Measurements from ENCODE around the gene CTH.
"Not testable (repeated sequence)": the region's sequence is repeated elsewhere in the genome, so short reads cannot be mapped to it uniquely, and the experiment has no call there.

The CTH gene

DNA sequence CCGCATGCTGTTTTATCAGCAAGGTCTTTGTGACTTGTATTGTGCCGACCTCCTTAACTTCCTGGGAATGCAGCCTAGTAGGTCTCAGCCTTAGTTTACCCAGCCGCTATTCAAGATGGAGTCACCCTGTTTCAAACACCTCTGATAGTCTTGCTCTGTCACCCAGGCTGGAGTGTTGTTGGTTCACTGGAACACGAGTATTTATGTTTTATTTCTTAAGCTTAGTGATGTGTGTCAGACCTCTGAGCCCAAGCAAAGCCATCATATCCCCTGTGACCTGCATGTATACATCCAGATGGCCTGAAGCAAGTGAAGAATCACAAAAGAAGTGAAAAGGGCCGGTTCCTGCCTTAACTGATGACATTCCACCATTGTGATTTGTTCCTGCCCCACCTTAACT lies 43.7 kb upstream of the CTH start:
- H3K27ac ChIP-seq (ENCODE audit: low read length); H3K4me2 ChIP-seq (ENCODE audit: insufficient read depth, low read length); H3K79me2 ChIP-seq (ENCODE audit: insufficient read depth, low read length): not testable (repeated sequence)

DNA sequence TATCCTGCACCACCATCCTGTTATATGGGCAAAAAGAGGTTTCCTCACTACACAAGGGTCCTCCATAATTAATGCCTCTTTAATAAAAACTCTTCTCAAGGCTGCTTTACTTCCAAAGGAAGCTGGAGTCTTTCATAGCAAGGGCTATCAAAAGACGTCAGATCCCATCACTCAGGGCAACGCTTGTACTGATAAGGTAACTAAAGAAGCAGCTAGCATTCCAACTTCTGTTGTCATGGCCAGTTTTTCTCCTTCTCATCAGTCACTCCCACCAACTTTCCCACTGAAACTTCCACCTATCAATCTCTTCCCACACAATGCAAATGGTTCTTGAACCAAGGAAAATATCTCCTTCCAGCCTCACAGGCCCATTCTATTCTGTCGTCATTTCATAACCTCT lies 39.5 kb upstream of the CTH start:
- H3K9me3 ChIP-seq (ENCODE audit: insufficient read depth, low read length, severe bottlenecking); H3K27ac ChIP-seq (ENCODE audit: low read length); H2AFZ ChIP-seq (ENCODE audit: low read depth, low read length); DNase-seq; H3K9ac ChIP-seq (ENCODE audit: low read depth, low read length); H3K4me3 ChIP-seq (ENCODE audit: low read depth in 1 of 2, low read length in 2 of 2); H3K36me3 ChIP-seq (ENCODE audit: insufficient read depth, low read length); ATAC-seq (ENCODE audit: insufficient read depth, low read depth); H3K4me1 ChIP-seq (ENCODE audit: insufficient read depth, low read length); H3K79me2 ChIP-seq (ENCODE audit: insufficient read depth, low read length); H4K20me1 ChIP-seq (ENCODE audit: insufficient read depth, low read length); H3K4me2 ChIP-seq (ENCODE audit: insufficient read depth, low read length); H3K27me3 ChIP-seq (ENCODE audit: insufficient read depth, low read length, poor library complexity): not testable (repeated sequence)

More for the DNA sequence above, 43.7 kb upstream of the CTH start:
- H3K9me3 ChIP-seq (ENCODE audit: insufficient read depth, low read length, severe bottlenecking); ATAC-seq (ENCODE audit: insufficient read depth, low read depth); H2AFZ ChIP-seq (ENCODE audit: low read depth, low read length); H3K27me3 ChIP-seq (ENCODE audit: insufficient read depth, low read length, poor library complexity); H3K36me3 ChIP-seq (ENCODE audit: insufficient read depth, low read length); H3K4me1 ChIP-seq (ENCODE audit: insufficient read depth, low read length); H3K4me3 ChIP-seq (ENCODE audit: low read depth in 1 of 2, low read length in 2 of 2); DNase-seq; H3K9ac ChIP-seq (ENCODE audit: low read depth, low read length); H4K20me1 ChIP-seq (ENCODE audit: insufficient read depth, low read length): not testable (repeated sequence)

DNA sequence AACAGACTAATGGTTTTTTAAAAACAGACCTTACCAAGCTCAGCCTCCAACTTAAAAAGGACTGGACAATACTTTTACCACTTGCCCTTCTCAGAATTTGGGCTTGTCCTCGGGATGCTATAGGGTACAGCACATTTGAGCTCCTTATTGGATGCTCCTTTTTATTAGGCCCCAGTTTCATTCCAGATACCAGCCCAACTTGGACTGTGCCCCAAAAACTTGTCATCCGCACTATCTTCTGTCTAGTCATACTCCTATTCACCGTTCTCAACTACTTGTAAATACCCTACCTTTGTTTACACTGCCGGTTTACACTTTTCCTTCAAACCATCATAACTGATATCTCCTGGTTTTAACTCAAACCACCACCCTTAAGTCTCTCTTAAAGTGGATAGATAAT lies 38.6 kb upstream of the CTH start:
- ATAC-seq (ENCODE audit: insufficient read depth, low read depth): no peak
- Histone ChIP-seq H3K36me3 (ENCODE audit: insufficient read depth, low read length) (no peaks in the 10 kb centered on the region), H2AFZ (ENCODE audit: low read depth, low read length) (no peak overlapping the region), H3K9ac (ENCODE audit: low read depth, low read length) (no peak overlapping the region), H3K4me1 (ENCODE audit: insufficient read depth, low read length) (no peaks in the 10 kb centered on the region), H4K20me1 (ENCODE audit: insufficient read depth, low read length) (no peaks in the 10 kb centered on the region), H3K9me3 (ENCODE audit: insufficient read depth, low read length, severe bottlenecking) (no peaks in the 10 kb centered on the region), H3K27ac (ENCODE audit: low read length) (no peak overlapping the region), H3K79me2 (ENCODE audit: insufficient read depth, low read length) (no peaks in the 10 kb centered on the region), H3K27me3 (ENCODE audit: insufficient read depth, low read length, poor library complexity) (no peaks in the 10 kb centered on the region), H3K4me3 (ENCODE audit: low read depth in 1 of 2, low read length in 2 of 2) (no peak overlapping the region), H3K4me2 (ENCODE audit: insufficient read depth, low read length) (no peak overlapping the region)
- DNase-seq: no peak
- no peak for TF ChIP-seq EZH2 (IDR thresholded peaks at IDR 0.05; ENCODE audit: borderline replicate concordance, low read depth, low read length, severe bottlenecking)
- TF ChIP-seq, protein P1, sequence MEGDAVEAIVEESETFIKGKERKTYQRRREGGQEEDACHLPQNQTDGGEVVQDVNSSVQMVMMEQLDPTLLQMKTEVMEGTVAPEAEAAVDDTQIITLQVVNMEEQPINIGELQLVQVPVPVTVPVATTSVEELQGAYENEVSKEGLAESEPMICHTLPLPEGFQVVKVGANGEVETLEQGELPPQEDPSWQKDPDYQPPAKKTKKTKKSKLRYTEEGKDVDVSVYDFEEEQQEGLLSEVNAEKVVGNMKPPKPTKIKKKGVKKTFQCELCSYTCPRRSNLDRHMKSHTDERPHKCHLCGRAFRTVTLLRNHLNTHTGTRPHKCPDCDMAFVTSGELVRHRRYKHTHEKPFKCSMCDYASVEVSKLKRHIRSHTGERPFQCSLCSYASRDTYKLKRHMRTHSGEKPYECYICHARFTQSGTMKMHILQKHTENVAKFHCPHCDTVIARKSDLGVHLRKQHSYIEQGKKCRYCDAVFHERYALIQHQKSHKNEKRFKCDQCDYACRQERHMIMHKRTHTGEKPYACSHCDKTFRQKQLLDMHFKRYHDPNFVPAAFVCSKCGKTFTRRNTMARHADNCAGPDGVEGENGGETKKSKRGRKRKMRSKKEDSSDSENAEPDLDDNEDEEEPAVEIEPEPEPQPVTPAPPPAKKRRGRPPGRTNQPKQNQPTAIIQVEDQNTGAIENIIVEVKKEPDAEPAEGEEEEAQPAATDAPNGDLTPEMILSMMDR (IDR thresholded peaks at IDR 0.05; ENCODE audit: borderline replicate concordance, extremely low read depth, low read length, poor library complexity, severe bottlenecking): no peak

DNA sequence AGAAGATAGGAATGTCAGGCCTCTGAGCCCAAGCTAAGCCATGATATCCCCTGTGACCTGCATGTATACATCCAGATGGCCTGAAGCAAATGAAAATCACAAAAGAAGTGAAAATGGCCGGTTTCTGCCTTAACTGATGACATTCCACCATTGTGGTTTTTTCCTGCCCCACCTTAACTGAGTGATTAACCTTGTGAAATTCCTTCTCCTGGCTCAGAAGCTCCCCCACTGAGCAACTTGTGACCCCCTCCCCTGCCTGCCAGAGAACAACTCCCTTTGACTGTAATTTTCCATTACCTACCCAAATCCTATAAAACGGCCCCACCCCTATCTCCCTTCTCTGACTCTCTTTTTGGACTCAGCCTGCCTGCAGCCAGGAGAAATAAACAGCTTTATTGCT lies 37.5 kb upstream of the CTH start:
- H4K20me1 ChIP-seq (ENCODE audit: insufficient read depth, low read length); ATAC-seq (ENCODE audit: insufficient read depth, low read depth); H3K27me3 ChIP-seq (ENCODE audit: insufficient read depth, low read length, poor library complexity); H3K9me3 ChIP-seq (ENCODE audit: insufficient read depth, low read length, severe bottlenecking); DNase-seq; H3K4me3 ChIP-seq (ENCODE audit: low read depth in 1 of 2, low read length in 2 of 2); H3K36me3 ChIP-seq (ENCODE audit: insufficient read depth, low read length); H3K4me1 ChIP-seq (ENCODE audit: insufficient read depth, low read length); H3K27ac ChIP-seq (ENCODE audit: low read length); H3K79me2 ChIP-seq (ENCODE audit: insufficient read depth, low read length); H2AFZ ChIP-seq (ENCODE audit: low read depth, low read length); H3K4me2 ChIP-seq (ENCODE audit: insufficient read depth, low read length); H3K9ac ChIP-seq (ENCODE audit: low read depth, low read length): not testable (repeated sequence)

DNA sequence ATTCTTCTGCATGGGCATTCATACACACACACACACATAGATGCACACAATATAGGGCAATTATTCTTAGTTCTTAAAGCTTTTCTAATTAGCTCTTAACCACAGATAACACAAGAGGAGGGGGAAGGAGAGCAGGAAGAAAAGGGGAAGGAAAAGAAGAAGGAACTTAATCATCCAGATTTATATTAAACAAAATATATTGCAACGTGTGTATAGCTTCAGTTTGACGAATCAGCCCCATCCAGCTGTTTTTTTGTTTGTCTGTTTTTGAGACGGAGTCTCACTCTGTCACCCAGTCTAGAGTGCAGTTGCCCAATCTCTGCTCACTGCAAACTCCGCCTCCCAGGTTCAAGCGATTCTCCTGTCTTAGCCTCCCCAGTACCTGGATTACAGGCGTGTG lies 34.9 kb upstream of the CTH start:
- H3K27me3 ChIP-seq (ENCODE audit: insufficient read depth, low read length, poor library complexity): no peaks in the 10 kb centered on the region
- H3K36me3 ChIP-seq (ENCODE audit: insufficient read depth, low read length): no peaks in the 10 kb centered on the region
- H3K9ac ChIP-seq (ENCODE audit: low read depth, low read length): no peak overlapping the region
- no peak overlapping the region for H3K27ac ChIP-seq (ENCODE audit: low read length)
- no peak for DNase-seq
- H3K4me3 ChIP-seq (ENCODE audit: low read depth in 1 of 2, low read length in 2 of 2): no peak overlapping the region
- no peak overlapping the region for H3K4me2 ChIP-seq (ENCODE audit: insufficient read depth, low read length)
- TF ChIP-seq EZH2 (IDR thresholded peaks at IDR 0.05; ENCODE audit: borderline replicate concordance, low read depth, low read length, severe bottlenecking): no peak
- TF ChIP-seq, protein P1 (IDR thresholded peaks at IDR 0.05; ENCODE audit: borderline replicate concordance, extremely low read depth, low read length, poor library complexity, severe bottlenecking): no peak
- no peak overlapping the region for H2AFZ ChIP-seq (ENCODE audit: low read depth, low read length)
- H3K79me2 ChIP-seq (ENCODE audit: insufficient read depth, low read length): no peaks in the 10 kb centered on the region
- no peaks in the 10 kb centered on the region for H4K20me1 ChIP-seq (ENCODE audit: insufficient read depth, low read length)
- H3K4me1 ChIP-seq (ENCODE audit: insufficient read depth, low read length): no peaks in the 10 kb centered on the region
- H3K9me3 ChIP-seq (ENCODE audit: insufficient read depth, low read length, severe bottlenecking): no peaks in the 10 kb centered on the region
- ATAC-seq (ENCODE audit: insufficient read depth, low read depth): no peak

All from DND-41 (cell line).